ENCODE data around the gene LPAR1.

The LPAR1 gene

GRCh38 chr9:110975278-110975677 is 63.0 kb downstream of the LPAR1 start:
- H3K4me3 ChIP-seq (replicated peaks; ENCODE audit: low read depth, low read length): no peak overlapping the region
- no peaks in the 10 kb centered on the region for H3K36me3 ChIP-seq (ENCODE audit: control insufficient read depth, insufficient read depth, low read length)
- no peak for DNase-seq (ENCODE audit: extremely low read depth, insufficient read length)
- no peaks in the 10 kb centered on the region for H3K27me3 ChIP-seq (replicated peaks; ENCODE audit: control insufficient read depth, insufficient read depth, low read length)
- no peak for TF ChIP-seq CTCF (IDR thresholded peaks at IDR 0.05; ENCODE audit: insufficient read depth, low read length, poor library complexity, severe bottlenecking)

- no peak for TF ChIP-seq CTCF (IDR thresholded peaks at IDR 0.05; ENCODE audit: insufficient read depth, low read length, poor library complexity, severe bottlenecking)
- Histone ChIP-seq H3K36me3 (ENCODE audit: control insufficient read depth, insufficient read depth, low read length) (no peaks in the 10 kb centered on the region), H3K4me3 (replicated peaks; ENCODE audit: low read depth, low read length) (no peak overlapping the region), H3K27me3 (replicated peaks; ENCODE audit: control insufficient read depth, insufficient read depth, low read length) (no peaks in the 10 kb centered on the region)
- no peak for DNase-seq (ENCODE audit: extremely low read depth, insufficient read length)
These were observed 66.6 kb downstream of the LPAR1 start for GRCh38 chr9:110971705-110972104.

- TF ChIP-seq CTCF (IDR thresholded peaks at IDR 0.05; ENCODE audit: insufficient read depth, low read length, poor library complexity, severe bottlenecking): no peak
- Histone ChIP-seq H3K4me3 (replicated peaks; ENCODE audit: low read depth, low read length) (no peak overlapping the region), H3K27me3 (replicated peaks; ENCODE audit: control insufficient read depth, insufficient read depth, low read length) (no peaks in the 10 kb centered on the region), H3K36me3 (ENCODE audit: control insufficient read depth, insufficient read depth, low read length) (no peaks in the 10 kb centered on the region)
- DNase-seq (ENCODE audit: extremely low read depth, insufficient read length): no peak
These were observed 67.0 kb downstream of the LPAR1 start for GRCh38 chr9:110971234-110971633.

GRCh38 chr9:110969971-110970386 is 68.3 kb downstream of the LPAR1 start:
- H3K4me3 ChIP-seq (replicated peaks; ENCODE audit: low read depth, low read length): no peak overlapping the region
- no peak for DNase-seq (ENCODE audit: extremely low read depth, insufficient read length)
- no peaks in the 10 kb centered on the region for H3K27me3 ChIP-seq (replicated peaks; ENCODE audit: control insufficient read depth, insufficient read depth, low read length)
- TF ChIP-seq CTCF (IDR thresholded peaks at IDR 0.05; ENCODE audit: insufficient read depth, low read length, poor library complexity, severe bottlenecking): no peak
- H3K36me3 ChIP-seq (ENCODE audit: control insufficient read depth, insufficient read depth, low read length): no peaks in the 10 kb centered on the region

GRCh38 chr9:110968096-110968495 is 70.2 kb downstream of the LPAR1 start:
- Histone ChIP-seq H3K36me3 (ENCODE audit: control insufficient read depth, insufficient read depth, low read length) (no peaks in the 10 kb centered on the region), H3K4me3 (replicated peaks; ENCODE audit: low read depth, low read length) (no peak overlapping the region), H3K27me3 (replicated peaks; ENCODE audit: control insufficient read depth, insufficient read depth, low read length) (no peaks in the 10 kb centered on the region)
- no peak for DNase-seq (ENCODE audit: extremely low read depth, insufficient read length)
- no peak for TF ChIP-seq CTCF (IDR thresholded peaks at IDR 0.05; ENCODE audit: insufficient read depth, low read length, poor library complexity, severe bottlenecking)

- Histone ChIP-seq H3K36me3 (ENCODE audit: control insufficient read depth, insufficient read depth, low read length) (no peaks in the 10 kb centered on the region), H3K27me3 (replicated peaks; ENCODE audit: control insufficient read depth, insufficient read depth, low read length) (no peaks in the 10 kb centered on the region), H3K4me3 (replicated peaks; ENCODE audit: low read depth, low read length) (no peak overlapping the region)
- no peak for TF ChIP-seq CTCF (IDR thresholded peaks at IDR 0.05; ENCODE audit: insufficient read depth, low read length, poor library complexity, severe bottlenecking)
- no peak for DNase-seq (ENCODE audit: extremely low read depth, insufficient read length)
These were observed 71.1 kb downstream of the LPAR1 start for GRCh38 chr9:110967196-110967595.

All from GM06990 (cell line).